CD4-positive, alpha-beta memory T cell (primary cell): ENCODE data around the gene LSM14B. TPM values are rescaled to one million over a fixed set of nuclear protein-coding genes. Genes with fewer than 3 reads are reported as not detected.

ENCODE experiments used
- CTCF ChIA-PET: fragments of 350-600 bp; sonication (Branson Sonifier 250); formaldehyde crosslinking; loops from one replicate; lab custom pipeline; 2021; ENCODE audit warnings: inconsistent platforms; ENCODE audit not compliant: partially characterized antibody; lab: Charles Lee
- POLR2A ChIA-PET: fragments of 350-600 bp; sonication (Branson Sonifier 250); formaldehyde crosslinking; loops from one replicate; lab custom pipeline; 2021; ENCODE audit not compliant: partially characterized antibody; lab: Charles Lee
- DNase-seq, 5 donors: peaks; one replicate each; pipeline versions ENCODE4 v3.0.0 to v3.0.0-alpha.2; 2020 to 2022; ENCODE audit warnings: mixed read lengths in 1 of 5
- H3K27ac ChIP-seq: one replicate; pipeline ENCODE4 v1.7.0; 2013; ENCODE audit warnings: low read depth, low read length
- H3K27me3 ChIP-seq: 2 replicates; pipeline ENCODE4 v1.7.0; 2013; ENCODE audit warnings: mild to moderate bottlenecking, low read length, moderate library complexity; ENCODE audit not compliant: insufficient read depth
- H3K36me3 ChIP-seq: 2 replicates; pipeline ENCODE4 v1.7.0; 2013; ENCODE audit warnings: mild to moderate bottlenecking, low read length, moderate library complexity; ENCODE audit not compliant: insufficient read depth
- H3K4me1 ChIP-seq: 2 replicates; pipeline ENCODE4 v1.7.0; 2013; ENCODE audit warnings: mild to moderate bottlenecking, low read length, moderate library complexity; ENCODE audit not compliant: insufficient read depth
- H3K4me3 ChIP-seq, 2 donors: one replicate each; pipeline ENCODE4 v1.7.0; 2013; ENCODE audit warnings: low read length in 2 of 2, mild to moderate bottlenecking in 1 of 2
- H3K9me3 ChIP-seq, 2 donors: one replicate each; pipeline ENCODE4 v1.7.0; 2013; ENCODE audit warnings: low read length in 2 of 2, control low read depth in 1 of 2; ENCODE audit not compliant: control insufficient read depth in 1 of 2
- H3K27ac Mint-ChIP-seq, 7 donors: one replicate each; pipeline ENCODE4 v1.8.0; 2020 to 2021; ENCODE audit warnings: mixed read lengths in 7 of 7, mild to moderate bottlenecking in 6 of 7, inconsistent platforms in 3 of 7, moderate library complexity in 3 of 7
- H3K27me3 Mint-ChIP-seq, 2 donors: one replicate each; pipeline ENCODE4 v1.8.0; 2020 to 2021; ENCODE audit warnings: mixed read lengths in 2 of 2
- H3K36me3 Mint-ChIP-seq, 2 donors: one replicate each; pipeline ENCODE4 v1.8.0; 2020 to 2021; ENCODE audit warnings: mixed read lengths in 2 of 2, inconsistent platforms in 1 of 2, mild to moderate bottlenecking in 1 of 2
- H3K4me1 Mint-ChIP-seq, 4 donors: one replicate each; pipeline ENCODE4 v1.8.0; 2020 to 2021; ENCODE audit warnings: mixed read lengths in 4 of 4, mild to moderate bottlenecking in 1 of 4
- H3K4me3 Mint-ChIP-seq, 8 donors: one replicate each; pipeline ENCODE4 v1.8.0; 2020 to 2021; ENCODE audit warnings: mixed read lengths in 8 of 8, mild to moderate bottlenecking in 7 of 8, moderate library complexity in 6 of 8, inconsistent platforms in 3 of 8
- H3K9me3 Mint-ChIP-seq, 8 donors: one replicate each; pipeline ENCODE4 v1.8.0; 2020 to 2021; ENCODE audit warnings: mixed read lengths in 8 of 8, mild to moderate bottlenecking in 5 of 8, inconsistent platforms in 3 of 8, moderate library complexity in 1 of 8
- intact Hi-C: fragments of 100-400 bp; cut with micrococcal nuclease; formaldehyde crosslinking; loops from one replicate; pipeline ENCODE4 v1.15.1; 2023
- polyA plus RNA-seq, 2 donors: library from polyadenylated mRNA; unstranded; fragments of 300-500 nt; fragmentation: Illumina TruSeq; gene quantifications; one replicate each; pipeline ENCODE4 v1.2.3, GENCODE V29; 2021
- total RNA-seq, 2 experiments: library from RNA; stranded (reverse); gene quantifications; one replicate each; pipeline ENCODE4 v1.2.3, GENCODE V29; 2021

LSM14B gene
- total and polyA plus RNA-seq, 4 experiments from 2014 or later: 0.78 to 50.3 (median 24.8) TPM

DNA sequence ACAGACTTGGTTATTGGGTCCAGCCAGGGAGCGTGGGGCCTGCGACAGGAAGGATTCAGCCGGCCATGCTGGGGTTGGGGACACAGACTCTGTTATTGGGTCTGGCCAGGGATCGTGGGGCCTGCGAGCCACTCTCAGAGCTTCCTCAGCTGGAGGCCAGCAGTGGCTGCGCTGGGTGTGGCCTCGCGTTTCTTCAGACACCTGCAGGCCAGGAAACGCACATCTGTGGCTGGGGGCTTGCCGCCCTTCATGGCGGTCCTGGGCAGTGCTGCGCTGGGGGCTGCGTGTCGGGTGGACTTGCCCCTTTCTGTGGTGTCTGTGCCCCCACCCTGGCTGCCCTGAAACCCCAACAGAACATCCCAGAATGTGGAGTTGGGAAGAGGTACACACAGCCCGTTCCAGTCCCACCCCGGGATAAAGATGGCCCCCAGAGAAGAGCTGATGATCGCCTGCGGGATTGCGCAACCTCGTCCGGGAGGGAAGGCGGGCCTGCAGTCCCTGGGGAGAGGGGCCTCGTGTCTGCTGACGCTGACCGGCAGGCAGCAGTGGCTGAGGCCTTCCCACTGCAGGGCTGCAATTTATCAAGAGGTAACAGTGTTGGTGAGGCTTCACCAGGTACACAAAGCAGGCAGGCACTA, 43.6 kb downstream of the LSM14B start:
- peaks cover 0 to 1% (median 0%) of the 10 kb centered on the region in 4 donors for H3K4me1 Mint-ChIP-seq
- Histone ChIP-seq H3K4me1 (no peaks in the 10 kb centered on the region), H3K27ac (no peak overlapping the region), H3K9me3 (no peaks in the 10 kb centered on the region), H3K4me3 (no peak overlapping the region), H3K27me3 (no peaks in the 10 kb centered on the region), H3K36me3 (peaks cover 10% of the 10 kb centered on the region)
- H3K36me3 Mint-ChIP-seq: peaks cover 22 to 34% of the 10 kb centered on the region in 2 donors
- ChIA-PET POLR2A (interaction anchor here (0.6 kb wide), 1 partner anchor 45 kb away, joined by 3 read pairs; no protein-coding TSS in a partner anchor), CTCF (no interaction called here)
- DNase-seq: no peak
- no peak overlapping the region for H3K27ac Mint-ChIP-seq
- no peaks in the 10 kb centered on the region for H3K27me3 Mint-ChIP-seq
- intact Hi-C loops: no loop called here
- H3K9me3 Mint-ChIP-seq: no peaks in the 10 kb centered on the region
- no peak overlapping the region for H3K4me3 Mint-ChIP-seq

DNA sequence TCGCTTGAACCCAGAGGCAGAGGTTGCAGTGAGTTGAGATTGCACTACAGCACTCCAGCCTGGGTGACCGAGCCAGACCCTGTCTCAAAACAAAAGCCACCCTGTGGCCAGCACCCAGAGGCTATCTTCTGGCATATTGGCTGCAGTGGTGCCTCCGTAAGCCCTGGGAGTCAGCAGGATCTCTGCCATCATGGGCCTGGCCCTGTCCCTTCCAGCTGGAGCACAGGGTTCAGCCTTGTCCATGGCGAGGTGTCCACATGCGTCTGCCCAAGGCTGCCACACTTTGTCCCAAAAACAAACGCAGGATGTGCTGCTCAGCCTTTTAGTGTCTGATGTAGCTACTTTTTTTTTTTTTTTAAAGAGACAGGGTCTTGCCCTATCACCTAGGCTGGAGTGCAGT, 45.2 kb downstream of the LSM14B start:
- CTCF ChIA-PET: no interaction called here

DNA sequence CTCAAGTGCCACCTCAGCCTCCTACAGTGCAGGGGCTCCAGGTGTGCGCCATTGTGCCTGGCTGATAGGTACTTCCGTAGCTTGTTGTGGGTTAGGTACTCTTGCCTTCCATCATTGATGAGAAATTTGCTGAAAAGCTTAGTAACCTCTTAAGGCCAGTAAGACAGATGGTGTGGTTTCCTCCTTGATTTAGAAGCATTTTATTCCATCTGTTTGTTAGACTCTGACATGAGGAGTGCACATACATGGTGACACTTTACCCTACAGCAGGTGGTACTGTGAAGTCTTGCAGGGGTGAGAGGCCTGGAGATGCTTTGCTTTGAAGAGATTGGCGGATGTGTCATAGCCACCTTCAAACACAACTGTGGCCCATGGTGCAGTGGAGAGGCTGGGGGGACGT, 45.8 kb downstream of the LSM14B start:
- H3K4me3 Mint-ChIP-seq: no peak overlapping the region
- no peak for DNase-seq
- Histone ChIP-seq H3K36me3 (peaks cover 9% of the 10 kb centered on the region), H3K27me3 (no peaks in the 10 kb centered on the region), H3K4me1 (no peaks in the 10 kb centered on the region), H3K4me3 (no peak overlapping the region), H3K9me3 (no peaks in the 10 kb centered on the region), H3K27ac (no peak overlapping the region)
- peaks cover 22 to 32% of the 10 kb centered on the region in 2 donors for H3K36me3 Mint-ChIP-seq
- POLR2A ChIA-PET: no interaction called here
- no peaks in the 10 kb centered on the region for H3K27me3 Mint-ChIP-seq
- H3K27ac Mint-ChIP-seq: peak overlapping the region in 3 of 7 donors; percentile 18 to 70 (median 27)
- CTCF ChIA-PET: no interaction called here
- H3K9me3 Mint-ChIP-seq: no peaks in the 10 kb centered on the region
- H3K4me1 Mint-ChIP-seq: peaks cover 0 to 1% (median 0%) of the 10 kb centered on the region in 4 donors
- intact Hi-C loops: no loop called here

More for the DNA sequence above, 45.2 kb downstream of the LSM14B start:
- H3K4me3 ChIP-seq: no peak overlapping the region
- POLR2A ChIA-PET: no interaction called here
- no peaks in the 10 kb centered on the region for H3K9me3 ChIP-seq
- no peak overlapping the region for H3K27ac ChIP-seq
- Mint-ChIP-seq H3K27me3 (no peaks in the 10 kb centered on the region), H3K4me3 (no peak overlapping the region), H3K36me3 (peaks cover 22 to 32% of the 10 kb centered on the region in 2 donors), H3K27ac (no peak overlapping the region), H3K9me3 (no peaks in the 10 kb centered on the region), H3K4me1 (peaks cover 0 to 1% (median 0%) of the 10 kb centered on the region in 4 donors)
- DNase-seq: no peak
- intact Hi-C loops: no loop called here
- H3K27me3 ChIP-seq: no peaks in the 10 kb centered on the region
- peaks cover 9% of the 10 kb centered on the region for H3K36me3 ChIP-seq
- no peaks in the 10 kb centered on the region for H3K4me1 ChIP-seq

DNA sequence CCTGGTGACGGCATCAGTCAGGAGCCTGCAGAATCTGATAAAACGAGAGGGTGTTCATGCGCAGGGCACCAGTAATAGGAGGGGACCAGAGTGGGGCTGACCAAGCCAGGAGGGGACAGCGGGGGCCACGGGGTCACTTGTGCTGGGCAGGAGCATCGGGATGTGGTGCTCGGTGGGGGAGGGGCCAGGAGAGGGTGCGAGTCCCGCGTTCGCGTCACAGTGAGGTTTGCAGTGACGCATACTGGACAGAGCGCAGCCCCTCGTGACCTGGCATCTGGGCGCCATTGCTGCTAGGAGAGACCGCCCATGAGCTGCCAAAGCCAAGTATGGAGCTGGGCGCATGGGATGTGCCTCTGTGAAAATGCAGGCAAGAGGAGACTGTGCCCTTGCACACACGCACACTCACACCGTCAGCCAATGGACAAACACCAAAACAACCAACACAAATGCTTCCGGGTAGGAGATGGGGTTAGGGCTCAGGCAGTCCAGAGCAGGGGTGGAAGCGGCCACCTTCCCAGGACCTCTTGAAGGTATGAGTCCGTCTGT, 46.7 kb downstream of the LSM14B start:
- no peaks in the 10 kb centered on the region for H3K27me3 Mint-ChIP-seq
- H3K4me1 ChIP-seq: no peaks in the 10 kb centered on the region
- peaks cover 0 to 1% (median 0%) of the 10 kb centered on the region in 4 donors for H3K4me1 Mint-ChIP-seq
- no peaks in the 10 kb centered on the region for H3K9me3 ChIP-seq
- CTCF ChIA-PET: no interaction called here
- H3K36me3 Mint-ChIP-seq: peaks cover 19 to 31% of the 10 kb centered on the region in 2 donors
- DNase-seq: no peak
- no peak overlapping the region for H3K27ac ChIP-seq
- H3K36me3 ChIP-seq: peaks cover 9% of the 10 kb centered on the region
- no peaks in the 10 kb centered on the region for H3K27me3 ChIP-seq
- H3K4me3 Mint-ChIP-seq: no peak overlapping the region
- POLR2A ChIA-PET: no interaction called here
- intact Hi-C loops: no loop called here
- peak overlapping the region in 2 of 7 donors; percentile 76 to 84 for H3K27ac Mint-ChIP-seq
- H3K9me3 Mint-ChIP-seq: no peaks in the 10 kb centered on the region
- no peak overlapping the region for H3K4me3 ChIP-seq

DNA sequence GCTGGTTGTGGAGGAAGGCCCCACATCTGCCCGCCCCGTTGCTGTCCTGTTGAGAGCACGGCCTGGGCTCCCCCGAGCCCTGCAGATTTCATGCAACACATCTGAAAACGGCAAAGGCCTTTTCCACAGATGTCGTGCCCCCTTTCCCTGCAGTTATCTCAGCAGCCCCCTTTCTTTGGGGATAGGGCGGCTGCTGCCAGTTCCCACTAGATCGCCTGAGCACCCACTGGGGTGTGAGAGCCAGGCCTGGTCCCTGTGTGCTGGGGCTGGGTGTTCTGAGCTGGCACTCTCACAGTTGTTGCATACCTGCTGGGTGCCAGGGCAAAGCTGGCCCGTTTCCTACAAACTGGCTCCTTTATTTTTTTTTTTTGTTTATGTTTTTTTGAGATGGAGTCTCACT, 48.3 kb downstream of the LSM14B start:
- Histone ChIP-seq H3K36me3 (peaks cover 7% of the 10 kb centered on the region), H3K27me3 (no peaks in the 10 kb centered on the region), H3K27ac (no peak overlapping the region), H3K4me1 (no peaks in the 10 kb centered on the region), H3K4me3 (no peak overlapping the region), H3K9me3 (no peaks in the 10 kb centered on the region)
- POLR2A ChIA-PET: no interaction called here
- Mint-ChIP-seq H3K27ac (no peak overlapping the region), H3K9me3 (no peaks in the 10 kb centered on the region), H3K27me3 (no peaks in the 10 kb centered on the region), H3K36me3 (peaks cover 22 to 33% of the 10 kb centered on the region in 2 donors), H3K4me3 (no peak overlapping the region), H3K4me1 (peaks cover 0 to 1% (median 0%) of the 10 kb centered on the region in 4 donors)
- CTCF ChIA-PET: no interaction called here
- intact Hi-C loops: no loop called here
- no peak for DNase-seq

DNA sequence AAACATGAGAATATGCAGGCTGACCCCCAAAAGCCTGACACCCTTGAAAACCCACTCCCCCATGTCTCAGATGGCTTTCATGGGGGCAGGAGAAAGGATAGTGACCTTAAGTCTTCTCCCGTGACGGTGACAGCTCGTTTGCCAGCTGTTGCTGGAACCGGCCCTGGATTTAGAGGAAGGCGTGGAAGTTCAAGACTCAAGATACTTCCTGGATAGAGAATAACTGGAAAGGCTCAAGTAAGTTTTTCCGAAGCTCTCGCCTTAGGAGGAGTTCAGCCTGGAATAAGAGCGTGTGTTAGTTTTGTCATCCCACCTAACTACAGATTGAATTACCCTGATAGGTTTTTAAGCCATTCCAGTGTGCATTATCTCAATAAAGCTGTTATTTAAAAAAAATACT, 49.0 kb downstream of the LSM14B start:
- intact Hi-C loops: no loop called here
- Mint-ChIP-seq H3K4me3 (no peak overlapping the region), H3K9me3 (no peaks in the 10 kb centered on the region), H3K27ac (no peak overlapping the region), H3K36me3 (peaks cover 17 to 28% of the 10 kb centered on the region in 2 donors), H3K4me1 (peaks cover 0 to 1% (median 0%) of the 10 kb centered on the region in 4 donors), H3K27me3 (no peaks in the 10 kb centered on the region)
- Histone ChIP-seq H3K4me3 (no peak overlapping the region), H3K9me3 (no peaks in the 10 kb centered on the region), H3K27ac (no peak overlapping the region), H3K4me1 (no peaks in the 10 kb centered on the region), H3K27me3 (no peaks in the 10 kb centered on the region), H3K36me3 (peaks cover 4% of the 10 kb centered on the region)
- no peak for DNase-seq
- CTCF ChIA-PET: no interaction called here
- POLR2A ChIA-PET: no interaction called here

DNA sequence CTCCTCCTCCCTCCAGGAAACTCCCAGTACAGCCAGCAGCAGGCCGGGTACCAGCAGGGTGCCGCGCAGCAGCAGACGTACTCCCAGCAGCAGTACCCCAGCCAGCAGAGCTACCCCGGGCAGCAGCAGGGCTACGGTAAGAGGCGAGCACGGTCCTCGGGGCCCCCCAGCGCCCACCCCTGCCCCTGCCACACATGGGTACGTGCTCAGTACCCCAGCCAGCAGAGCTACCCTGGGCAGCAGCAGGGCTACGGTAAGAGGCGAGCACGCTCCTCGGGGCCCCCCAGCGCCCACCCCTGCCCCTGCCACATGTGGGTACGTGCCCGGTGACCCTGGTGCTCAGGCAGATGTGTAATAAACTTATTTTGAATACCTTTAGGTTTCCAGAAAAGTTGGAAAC, 50.4 kb downstream of the LSM14B start:
- POLR2A ChIA-PET: interaction anchor here (1.3 kb wide), 1 partner anchor 10 kb away, joined by 5 read pairs; the partner anchor contains the start of gene MTG2
- CTCF ChIA-PET: interaction anchor here (1.3 kb wide), 1 partner anchor 16 kb away, joined by 3 read pairs; no protein-coding TSS in a partner anchor
- no peaks in the 10 kb centered on the region for H3K27me3 ChIP-seq
- H3K4me3 ChIP-seq: no peak overlapping the region
- H3K9me3 ChIP-seq: no peaks in the 10 kb centered on the region
- no peak for DNase-seq
- no peak overlapping the region for H3K27ac Mint-ChIP-seq
- H3K4me1 ChIP-seq: no peaks in the 10 kb centered on the region
- no peak overlapping the region for H3K27ac ChIP-seq
- H3K9me3 Mint-ChIP-seq: no peaks in the 10 kb centered on the region
- H3K4me1 Mint-ChIP-seq: no peaks in the 10 kb centered on the region
- H3K36me3 Mint-ChIP-seq: peaks cover 14 to 27% of the 10 kb centered on the region in 2 donors
- intact Hi-C loops: no loop called here
- peaks cover 4% of the 10 kb centered on the region for H3K36me3 ChIP-seq
- no peaks in the 10 kb centered on the region for H3K27me3 Mint-ChIP-seq
- H3K4me3 Mint-ChIP-seq: no peak overlapping the region
